Measurements from ENCODE around the gene PTPN9. TPM values are rescaled to one million over a fixed set of nuclear protein-coding genes. Genes with fewer than 3 reads are reported as not detected.
A peak's percentile ranks its signal among the peaks of the same experiment; 100 is the strongest.
"Not testable (repeated sequence)": the region's sequence is repeated elsewhere in the genome, so short reads cannot be mapped to it uniquely, and the experiment has no call there.

The PTPN9 gene
- total RNA-seq, 1 donor from 2014 or later, result 23.6 TPM

DNA sequence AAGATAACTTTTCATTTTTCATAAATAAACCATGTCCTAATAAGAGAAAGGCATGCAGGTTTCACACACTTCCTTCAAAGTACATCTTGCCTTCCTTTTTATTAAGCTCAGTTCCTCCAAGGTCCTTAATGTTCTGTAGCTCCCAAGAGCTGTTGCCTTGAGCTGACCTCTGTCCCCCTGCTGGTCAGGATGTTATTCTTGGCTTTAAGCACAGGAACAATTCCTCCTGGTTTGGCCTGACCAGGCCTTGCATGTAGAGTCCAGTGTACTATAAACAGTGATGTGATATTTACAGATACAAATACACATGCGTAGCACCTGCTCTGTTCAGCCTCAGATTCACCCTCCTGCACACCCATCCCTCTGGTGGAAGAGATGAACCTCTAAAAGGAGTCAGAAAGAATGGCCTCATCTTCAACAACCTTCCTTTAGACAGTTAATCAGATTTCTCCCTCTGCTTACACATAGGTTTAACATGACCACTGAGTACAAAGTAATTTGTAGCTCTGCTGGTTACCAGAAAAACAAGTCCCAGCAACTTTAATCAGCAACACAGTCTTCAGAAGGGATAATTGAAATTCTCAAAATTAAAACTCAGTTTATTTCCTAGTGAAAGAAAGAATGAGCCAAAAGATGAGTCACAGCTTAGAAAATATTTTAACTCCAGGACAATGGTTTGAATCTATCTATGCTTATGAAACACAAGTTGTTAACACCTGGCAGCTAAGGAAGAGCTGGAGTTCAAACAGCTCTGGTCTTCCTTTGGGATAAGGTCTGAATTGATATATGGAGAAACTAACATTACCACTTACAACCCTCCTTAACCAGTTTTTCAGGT, 46.5 kb downstream of the PTPN9 start:
- H3K9me3 Mint-ChIP-seq, result no peaks in the 10 kb centered on the region
- H3K36me3 Mint-ChIP-seq (ENCODE audit: low read depth), result peaks cover 6% of the 10 kb centered on the region
- no peak overlapping the region for H3K4me3 Mint-ChIP-seq
- DNase-seq, result peak; percentile 56
- H3K27ac Mint-ChIP-seq, result no peak overlapping the region
- no peaks in the 10 kb centered on the region for H3K27me3 Mint-ChIP-seq
- peaks cover 11% of the 10 kb centered on the region for H3K4me1 Mint-ChIP-seq
- intact Hi-C loops (cut with micrococcal nuclease), result no loop called here

DNA sequence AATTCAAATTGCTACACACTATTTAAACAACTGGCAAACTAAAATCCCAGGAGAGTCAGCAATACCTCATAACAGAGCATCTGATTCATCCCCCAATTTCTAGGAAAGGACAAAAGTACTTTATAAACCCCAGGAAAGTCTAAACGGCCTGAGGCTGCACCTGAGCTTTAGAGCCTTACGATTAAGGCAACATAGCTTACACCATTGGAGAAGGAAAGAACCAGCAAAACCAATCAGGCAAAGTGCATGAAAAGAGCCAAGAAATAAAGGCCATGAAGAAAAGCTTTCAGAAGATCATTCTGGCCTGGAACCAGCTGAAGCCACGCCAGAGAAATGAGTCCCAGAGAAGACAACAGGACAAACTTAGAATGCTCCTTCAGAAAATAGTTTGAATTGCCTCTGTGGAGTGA, 48.1 kb downstream of the PTPN9 start:
- no peak for DNase-seq
- no peak overlapping the region for H3K4me3 Mint-ChIP-seq
- H3K36me3 Mint-ChIP-seq (ENCODE audit: low read depth), result peaks cover 15% of the 10 kb centered on the region
- H3K9me3 Mint-ChIP-seq, result no peaks in the 10 kb centered on the region
- no peaks in the 10 kb centered on the region for H3K27me3 Mint-ChIP-seq
- H3K4me1 Mint-ChIP-seq, result peaks cover 11% of the 10 kb centered on the region
- H3K27ac Mint-ChIP-seq, result no peak overlapping the region
- intact Hi-C loops (cut with micrococcal nuclease), result no loop called here

- intact Hi-C loops (cut with micrococcal nuclease), result no loop called here
- no peak overlapping the region for H3K27ac Mint-ChIP-seq
- H3K4me1 Mint-ChIP-seq, result peaks cover 9% of the 10 kb centered on the region
- peaks cover 17% of the 10 kb centered on the region for H3K36me3 Mint-ChIP-seq (ENCODE audit: low read depth)
- no peak for DNase-seq
- no peak overlapping the region for H3K4me3 Mint-ChIP-seq
- no peaks in the 10 kb centered on the region for H3K27me3 Mint-ChIP-seq
- H3K9me3 Mint-ChIP-seq, result no peaks in the 10 kb centered on the region
Measured at GRCh38 chr15:75530169-75530568, 48.9 kb downstream of the PTPN9 start.

DNA sequence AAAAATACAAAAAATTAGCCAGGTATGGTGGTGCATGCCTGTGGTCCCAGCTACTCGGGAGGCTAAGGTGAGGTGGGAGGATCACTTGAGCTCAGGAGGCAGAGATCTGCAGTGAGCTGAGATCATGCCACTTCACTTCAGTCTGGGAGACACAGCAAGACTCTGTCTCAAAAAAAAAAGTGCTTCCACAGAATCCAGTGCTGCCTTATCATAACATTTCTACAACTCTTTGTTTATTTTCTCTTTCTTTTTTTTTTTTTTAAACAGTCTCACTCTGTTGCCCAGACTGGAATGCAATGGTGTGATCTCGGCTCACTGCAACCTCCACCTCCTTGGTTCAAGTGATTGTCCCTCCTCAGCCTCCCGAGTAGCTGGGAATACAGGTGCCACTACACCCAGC, 53.4 kb downstream of the PTPN9 start:
- H3K27me3 Mint-ChIP-seq; H3K4me3 Mint-ChIP-seq; intact Hi-C loops (cut with micrococcal nuclease); H3K4me1 Mint-ChIP-seq; H3K9me3 Mint-ChIP-seq; H3K27ac Mint-ChIP-seq; DNase-seq: not testable (repeated sequence)
- H3K36me3 Mint-ChIP-seq (ENCODE audit: low read depth), result peaks cover 39% of the 10 kb centered on the region

GRCh38 chr15:75523011-75523410, 56.1 kb downstream of the PTPN9 start:
- no peaks in the 10 kb centered on the region for H3K4me1 Mint-ChIP-seq
- no peaks in the 10 kb centered on the region for H3K27me3 Mint-ChIP-seq
- H3K36me3 Mint-ChIP-seq (ENCODE audit: low read depth), result peaks cover 47% of the 10 kb centered on the region
- H3K9me3 Mint-ChIP-seq, result no peaks in the 10 kb centered on the region
- intact Hi-C loops (cut with micrococcal nuclease), result no loop called here
- H3K27ac Mint-ChIP-seq, result no peak overlapping the region
- no peak for DNase-seq
- H3K4me3 Mint-ChIP-seq, result no peak overlapping the region

GRCh38 chr15:75517233-75517632, 61.9 kb downstream of the PTPN9 start:
- H3K4me3 Mint-ChIP-seq, result no peak overlapping the region
- intact Hi-C loops (cut with micrococcal nuclease), result no loop called here
- H3K36me3 Mint-ChIP-seq (ENCODE audit: low read depth), result peaks cover 40% of the 10 kb centered on the region
- no peak overlapping the region for H3K27ac Mint-ChIP-seq
- DNase-seq, result no peak
- no peaks in the 10 kb centered on the region for H3K9me3 Mint-ChIP-seq
- H3K27me3 Mint-ChIP-seq, result no peaks in the 10 kb centered on the region
- no peaks in the 10 kb centered on the region for H3K4me1 Mint-ChIP-seq

- Mint-ChIP-seq H3K9me3 (no peaks in the 10 kb centered on the region), H3K27me3 (no peaks in the 10 kb centered on the region), H3K4me1 (no peaks in the 10 kb centered on the region), H3K4me3 (no peak overlapping the region), H3K36me3 (ENCODE audit: low read depth) (peaks cover 20% of the 10 kb centered on the region), H3K27ac (no peak overlapping the region)
- peak; percentile 78 for DNase-seq
- intact Hi-C loops (cut with micrococcal nuclease), result loop anchor here (1.0 kb wide), 1 partner anchor 131 kb away; the partner anchor contains the start of gene IMP3
Measured at GRCh38 chr15:75508840-75509532, 70.1 kb downstream of the PTPN9 start.

DNA sequence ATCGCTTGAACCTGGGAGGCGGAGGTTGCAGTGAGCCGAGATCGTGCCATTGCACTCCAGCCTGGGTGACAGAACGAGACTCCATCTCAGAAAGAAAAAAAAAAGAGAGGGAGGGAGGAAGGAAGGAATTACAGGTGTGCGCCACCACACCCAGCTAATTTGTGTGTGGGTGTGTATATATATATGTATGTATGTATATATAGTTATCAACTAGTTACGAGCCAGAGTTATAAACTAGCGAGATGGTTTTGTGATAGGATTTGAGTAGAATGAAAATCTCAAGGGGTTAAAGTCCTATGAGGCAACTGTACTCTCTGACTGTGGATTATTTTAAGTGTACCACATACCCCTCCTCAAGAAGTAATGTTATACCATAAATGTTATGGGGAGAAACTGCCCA, 76.8 kb downstream of the PTPN9 start:
- no peak for DNase-seq
- Mint-ChIP-seq H3K27me3 (no peaks in the 10 kb centered on the region), H3K4me1 (no peaks in the 10 kb centered on the region), H3K27ac (no peak overlapping the region), H3K36me3 (ENCODE audit: low read depth) (peaks cover 35% of the 10 kb centered on the region), H3K4me3 (no peak overlapping the region), H3K9me3 (no peaks in the 10 kb centered on the region)
- intact Hi-C loops (cut with micrococcal nuclease), result no loop called here

DNA sequence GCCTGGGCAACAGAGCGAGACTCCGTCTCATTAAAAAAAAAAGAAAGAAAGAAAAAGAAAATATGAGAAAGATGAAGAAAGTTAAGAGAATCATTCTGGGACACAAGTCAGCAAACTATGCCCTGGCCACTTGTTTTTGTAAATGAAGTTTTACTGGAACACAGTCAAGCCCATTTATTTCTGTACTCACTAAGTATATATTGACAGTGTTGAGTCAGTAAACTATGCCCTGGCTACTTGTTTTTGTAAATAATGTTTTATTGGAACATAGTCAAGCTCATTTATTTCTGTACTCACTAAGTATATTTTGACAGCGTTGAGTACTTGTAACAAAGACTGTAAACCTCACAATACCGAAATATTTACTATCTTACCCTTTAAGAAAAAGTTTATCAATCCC, 85.4 kb downstream of the PTPN9 start:
- Mint-ChIP-seq H3K36me3 (ENCODE audit: low read depth) (peaks cover 26% of the 10 kb centered on the region), H3K4me1 (peaks cover 2% of the 10 kb centered on the region), H3K9me3 (no peaks in the 10 kb centered on the region), H3K27ac (no peak overlapping the region), H3K27me3 (no peaks in the 10 kb centered on the region), H3K4me3 (no peak overlapping the region)
- intact Hi-C loops (cut with micrococcal nuclease), result no loop called here
- DNase-seq, result no peak

GRCh38 chr15:75483961-75484360, 95.2 kb downstream of the PTPN9 start:
- intact Hi-C loops (cut with micrococcal nuclease), result no loop called here
- no peak for DNase-seq
- H3K27ac Mint-ChIP-seq, result no peak overlapping the region
- no peaks in the 10 kb centered on the region for H3K9me3 Mint-ChIP-seq
- H3K4me1 Mint-ChIP-seq, result peaks cover 4% of the 10 kb centered on the region
- H3K4me3 Mint-ChIP-seq, result no peak overlapping the region
- peaks cover 25% of the 10 kb centered on the region for H3K36me3 Mint-ChIP-seq (ENCODE audit: low read depth)
- no peaks in the 10 kb centered on the region for H3K27me3 Mint-ChIP-seq

GRCh38 chr15:75483556-75483955, 95.6 kb downstream of the PTPN9 start:
- H3K9me3 Mint-ChIP-seq; H3K4me1 Mint-ChIP-seq; H3K27me3 Mint-ChIP-seq; DNase-seq; H3K27ac Mint-ChIP-seq; H3K4me3 Mint-ChIP-seq; intact Hi-C loops (cut with micrococcal nuclease): not testable (repeated sequence)
- H3K36me3 Mint-ChIP-seq (ENCODE audit: low read depth), result peaks cover 27% of the 10 kb centered on the region

GRCh38 chr15:75483106-75483505, 96.0 kb downstream of the PTPN9 start:
- DNase-seq, result no peak
- Mint-ChIP-seq H3K9me3 (no peaks in the 10 kb centered on the region), H3K36me3 (ENCODE audit: low read depth) (peaks cover 29% of the 10 kb centered on the region), H3K4me1 (peaks cover 4% of the 10 kb centered on the region), H3K4me3 (no peak overlapping the region), H3K27me3 (no peaks in the 10 kb centered on the region), H3K27ac (no peak overlapping the region)
- intact Hi-C loops (cut with micrococcal nuclease), result no loop called here

GRCh38 chr15:75480463-75480862, 98.7 kb downstream of the PTPN9 start:
- not testable (repeated sequence) for DNase-seq

DNA sequence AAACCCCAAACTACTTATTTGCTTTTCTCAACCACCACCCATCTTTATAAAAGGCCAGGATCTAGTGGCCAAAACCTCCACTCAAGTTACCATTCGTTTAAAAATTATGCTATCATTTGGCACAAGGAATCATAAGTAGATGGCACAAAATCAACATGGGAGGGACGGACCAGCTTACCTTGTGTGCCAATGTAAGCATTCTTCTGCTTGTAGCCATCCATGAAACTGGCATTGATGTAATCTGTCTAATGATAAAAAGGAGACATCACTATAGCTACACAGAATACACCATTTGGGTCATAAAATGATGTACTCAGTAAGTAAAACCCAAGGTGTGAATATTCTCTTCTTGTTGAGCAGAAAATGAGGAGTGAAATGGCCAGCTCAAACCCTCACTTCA, 99.4 kb downstream of the PTPN9 start:
- Mint-ChIP-seq H3K27ac (no peak overlapping the region), H3K4me3 (no peak overlapping the region), H3K27me3 (no peaks in the 10 kb centered on the region), H3K9me3 (no peaks in the 10 kb centered on the region), H3K36me3 (ENCODE audit: low read depth) (peaks cover 23% of the 10 kb centered on the region), H3K4me1 (peaks cover 3% of the 10 kb centered on the region)
- intact Hi-C loops (cut with micrococcal nuclease), result no loop called here
- no peak for DNase-seq

More at GRCh38 chr15:75480463-75480862, 98.7 kb downstream of the PTPN9 start:
- H3K27me3 Mint-ChIP-seq; H3K9me3 Mint-ChIP-seq; H3K4me1 Mint-ChIP-seq; intact Hi-C loops (cut with micrococcal nuclease); H3K4me3 Mint-ChIP-seq; H3K27ac Mint-ChIP-seq: not testable (repeated sequence)
- peaks cover 25% of the 10 kb centered on the region for H3K36me3 Mint-ChIP-seq (ENCODE audit: low read depth)

Measured in activated CD4-positive, alpha-beta T cell treated with anti-CD3 and anti-CD28 coated beads, Interleukin-2, amount 10 ng/mL, durations not matched to agents 24 days and 14 days (primary cell).